SIG-M5 (cell line): ENCODE data around the gene KCTD7.
"Not testable (repeated sequence)": the region's sequence is repeated elsewhere in the genome, so short reads cannot be mapped to it uniquely, and the experiment has no call there.

ENCODE experiments used
- DNase-seq: peaks from one replicate; lab custom pipeline; 2025; lab: John Stamatoyannopoulos, UW

Gene KCTD7

DNA sequence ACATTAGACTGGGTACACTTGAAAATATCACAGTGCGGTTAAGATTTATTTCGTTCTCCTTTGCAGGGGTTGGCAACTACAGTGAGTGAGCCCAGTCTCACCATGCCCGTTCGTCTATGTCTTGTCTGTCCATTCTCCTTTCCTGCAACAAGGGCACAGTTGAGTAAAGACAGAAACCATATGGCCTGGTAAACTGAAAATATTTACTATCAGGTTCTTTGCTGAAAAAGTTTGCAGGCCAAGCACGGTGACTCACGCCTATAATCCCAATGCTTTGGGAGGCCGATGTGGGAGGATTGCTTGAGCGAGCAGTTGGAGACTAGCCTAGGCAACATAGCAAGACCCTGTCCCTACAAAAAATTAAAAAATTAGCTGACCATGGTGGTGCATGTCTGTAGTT is 11.4 kb upstream of the KCTD7 start:
- DNase-seq: no peak

- not testable (repeated sequence) for DNase-seq
Measured at GRCh38 chr7:66619341-66619948, 9.2 kb upstream of the KCTD7 start.

DNA sequence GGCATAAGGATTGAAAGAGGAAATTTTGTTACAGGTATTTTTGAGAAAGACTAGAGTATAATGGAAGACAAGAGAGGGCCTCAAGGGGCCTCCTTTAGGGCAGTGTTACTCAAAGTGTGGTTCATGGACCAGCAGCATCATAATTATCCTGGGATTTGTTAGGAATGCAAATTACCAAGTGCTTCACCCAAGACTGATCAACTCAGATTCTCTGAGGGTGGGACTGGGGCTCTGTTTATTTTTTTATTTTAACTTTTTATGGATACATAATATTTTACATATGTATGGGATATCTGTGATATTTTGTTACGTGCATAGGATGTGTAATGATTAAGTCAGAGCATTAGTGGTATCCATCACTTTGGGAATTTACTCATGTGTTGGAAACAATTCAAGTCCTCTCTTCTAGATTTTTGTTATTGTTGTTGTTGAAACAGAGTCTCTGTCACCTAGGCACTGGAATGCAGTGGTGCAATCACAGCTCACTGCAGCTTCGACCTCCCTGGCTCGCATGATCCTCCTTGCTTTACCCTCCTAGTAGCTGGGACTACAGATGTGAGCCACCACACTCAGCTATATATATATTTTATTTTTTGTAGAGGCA is 2.2 kb upstream of the KCTD7 start:
- no peak for DNase-seq

DNA sequence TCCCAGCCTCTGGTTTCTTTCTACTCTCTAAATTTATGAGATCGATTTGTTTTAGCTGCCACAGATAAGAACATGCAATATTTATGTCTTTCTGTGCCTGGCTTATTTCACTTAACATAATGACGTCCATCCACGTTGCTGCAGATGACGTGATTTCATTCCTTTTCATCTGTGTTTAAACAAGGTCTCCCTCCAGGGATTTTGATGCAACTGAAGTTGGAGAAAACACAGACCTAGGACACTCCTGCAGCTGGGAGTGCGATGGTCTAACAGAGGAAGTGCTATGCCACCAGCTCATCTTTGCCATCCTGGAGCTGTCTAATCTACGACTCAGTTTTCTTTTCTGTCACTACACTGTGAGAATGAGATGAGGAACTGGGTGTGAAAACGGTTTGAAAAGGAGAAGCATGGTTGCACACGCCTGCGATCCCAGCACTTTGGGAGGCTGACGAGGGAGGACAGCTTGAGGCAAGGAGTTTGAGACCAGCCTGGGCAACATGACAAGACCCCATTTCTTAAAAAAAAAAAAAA is 1.5 kb upstream of the KCTD7 start:
- DNase-seq: peak; percentile 8

DNA sequence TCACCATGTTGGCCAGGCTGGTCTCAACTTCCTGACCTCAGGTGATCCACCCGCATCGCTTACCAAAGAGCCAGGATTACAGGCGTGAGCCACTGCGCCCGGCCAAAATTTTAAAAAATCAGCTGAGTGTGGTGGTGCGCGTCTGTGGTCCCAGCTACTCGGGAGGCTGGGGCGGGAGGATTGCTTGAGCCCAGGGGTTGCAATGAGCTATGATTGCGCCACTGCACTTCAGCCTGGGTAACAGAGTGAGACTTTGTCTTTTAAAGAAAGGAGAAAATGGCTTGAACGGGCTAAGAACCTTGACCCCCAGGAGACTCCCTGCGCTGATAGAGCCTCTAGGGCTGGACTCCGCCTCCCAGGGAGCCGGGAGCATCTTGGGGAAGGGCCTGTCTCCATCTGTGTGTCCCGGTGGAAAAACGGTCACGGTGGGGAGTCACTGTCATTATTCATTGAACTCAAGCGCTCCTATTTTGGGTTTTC is 760 bp upstream of the KCTD7 start:
- DNase-seq: no peak

GRCh38 chr7:66629222-66630062 is 761 bp downstream of the KCTD7 start:
- DNase-seq: no peak

DNA sequence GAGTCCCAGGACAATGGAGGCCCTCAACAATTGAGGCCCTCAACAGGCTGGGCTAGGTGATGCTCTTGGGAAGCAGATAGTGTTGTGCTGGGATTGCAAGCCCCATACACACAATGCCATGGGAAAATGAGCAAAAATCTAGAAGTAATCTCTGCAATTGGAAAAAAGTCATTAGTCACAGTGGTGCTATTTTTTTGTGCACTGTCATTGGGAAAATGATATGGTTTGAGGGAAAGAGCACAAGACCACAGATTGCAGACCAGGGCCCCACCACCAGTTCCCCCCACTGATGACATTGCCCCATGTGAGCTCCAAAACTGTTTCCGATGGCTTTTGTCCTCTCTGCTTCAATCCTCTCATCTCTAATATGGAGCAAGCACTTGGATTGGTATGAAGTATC is 1.9 kb downstream of the KCTD7 start:
- DNase-seq: peak; percentile 13

DNA sequence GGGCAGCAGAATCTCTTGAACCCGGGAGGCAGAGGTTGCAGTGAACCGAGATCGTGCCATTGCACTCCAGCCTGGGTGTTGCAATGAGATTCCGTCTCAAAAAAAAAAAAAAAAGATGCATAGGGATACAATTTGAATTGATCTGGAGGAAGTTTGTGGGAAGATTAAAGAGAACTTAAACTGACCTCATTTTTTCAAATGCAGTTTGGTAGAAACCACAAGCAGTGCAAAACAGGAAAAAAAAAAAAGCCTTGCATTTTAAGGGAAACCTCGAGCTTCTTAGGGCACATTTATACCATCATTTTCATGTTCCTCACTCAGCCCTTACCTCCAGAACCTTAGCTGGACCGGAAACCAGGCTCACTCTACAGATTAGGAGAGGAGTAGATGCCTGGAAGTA is 2.8 kb downstream of the KCTD7 start:
- DNase-seq: no peak

DNA sequence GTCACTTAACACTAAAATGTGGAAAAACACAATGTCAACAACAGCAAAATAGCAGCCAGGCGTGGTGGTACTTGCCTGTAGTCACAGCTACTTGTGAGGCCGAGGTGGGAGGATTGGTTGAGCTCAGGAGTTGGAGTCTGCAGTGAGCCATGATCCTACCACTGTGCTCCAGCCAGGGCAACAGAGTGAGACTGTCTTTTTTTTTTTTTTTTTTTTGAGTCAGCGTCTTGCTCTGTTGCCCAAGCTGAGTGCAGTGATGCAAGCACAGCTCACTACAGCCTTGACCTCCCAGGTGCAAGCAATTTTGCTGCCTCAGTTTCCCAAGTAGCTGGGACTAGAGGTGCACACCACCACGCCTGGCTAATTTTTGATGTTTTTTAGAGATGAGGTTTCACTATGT is 6.1 kb downstream of the KCTD7 start:
- DNase-seq: no peak

- not testable (repeated sequence) for DNase-seq
Measured at GRCh38 chr7:66635322-66635981, 6.8 kb downstream of the KCTD7 start.

GRCh38 chr7:66635982-66636546 is 7.4 kb downstream of the KCTD7 start:
- DNase-seq: peak; percentile 68

DNA sequence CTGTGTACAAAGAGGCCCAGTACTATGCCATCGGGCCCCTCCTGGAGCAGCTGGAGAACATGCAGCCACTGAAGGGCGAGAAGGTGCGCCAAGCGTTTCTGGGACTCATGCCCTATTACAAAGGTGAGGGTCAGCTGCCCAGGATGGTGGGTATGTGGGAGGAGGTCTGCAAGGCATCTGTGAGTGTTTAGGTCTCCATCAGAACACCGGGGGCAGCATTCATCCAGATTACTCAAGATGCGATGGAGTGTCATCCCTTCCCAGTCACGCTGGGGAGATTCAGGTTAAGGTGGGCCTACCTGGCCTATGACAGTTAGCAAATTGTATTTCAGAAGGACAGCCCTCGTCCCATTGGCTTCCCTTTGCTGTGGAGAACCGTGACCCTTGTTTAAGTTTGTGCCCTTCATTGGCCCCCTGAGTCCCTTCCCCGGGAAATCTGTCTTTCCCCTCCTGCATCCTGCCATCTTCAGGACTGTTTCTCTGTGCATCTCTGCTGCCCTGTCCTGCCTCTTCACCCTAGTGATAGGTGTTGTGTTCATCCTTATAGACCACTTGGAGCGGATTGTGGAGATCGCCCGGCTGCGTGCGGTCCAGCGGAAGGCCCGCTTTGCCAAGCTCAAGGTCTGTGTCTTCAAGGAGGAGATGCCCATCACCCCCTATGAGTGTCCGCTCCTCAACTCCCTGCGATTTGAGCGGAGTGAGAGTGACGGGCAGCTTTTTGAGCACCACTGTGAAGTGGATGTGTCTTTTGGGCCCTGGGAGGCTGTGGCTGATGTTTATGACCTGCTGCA is 9.8 kb downstream of the KCTD7 start:
- no peak for DNase-seq

DNA sequence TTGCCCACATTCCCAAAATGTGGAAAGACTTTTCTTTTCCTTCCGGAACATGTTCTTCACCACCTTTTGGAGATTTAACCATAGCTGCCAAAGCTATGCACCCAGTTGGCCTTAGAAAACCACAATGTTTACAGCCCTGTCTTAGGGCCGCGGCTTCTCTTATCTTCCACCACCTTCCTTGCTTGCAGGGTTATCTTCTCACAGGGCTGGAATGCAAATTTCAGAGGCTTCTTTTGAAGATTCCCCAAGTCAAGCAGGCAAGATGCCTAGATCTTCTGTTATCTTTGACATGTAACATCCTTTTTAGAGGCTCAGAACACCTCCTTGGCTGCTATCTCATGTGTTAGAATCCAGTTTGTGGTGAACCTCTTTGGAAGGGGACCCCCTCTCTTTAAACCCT is 11.1 kb downstream of the KCTD7 start:
- DNase-seq: no peak

DNA sequence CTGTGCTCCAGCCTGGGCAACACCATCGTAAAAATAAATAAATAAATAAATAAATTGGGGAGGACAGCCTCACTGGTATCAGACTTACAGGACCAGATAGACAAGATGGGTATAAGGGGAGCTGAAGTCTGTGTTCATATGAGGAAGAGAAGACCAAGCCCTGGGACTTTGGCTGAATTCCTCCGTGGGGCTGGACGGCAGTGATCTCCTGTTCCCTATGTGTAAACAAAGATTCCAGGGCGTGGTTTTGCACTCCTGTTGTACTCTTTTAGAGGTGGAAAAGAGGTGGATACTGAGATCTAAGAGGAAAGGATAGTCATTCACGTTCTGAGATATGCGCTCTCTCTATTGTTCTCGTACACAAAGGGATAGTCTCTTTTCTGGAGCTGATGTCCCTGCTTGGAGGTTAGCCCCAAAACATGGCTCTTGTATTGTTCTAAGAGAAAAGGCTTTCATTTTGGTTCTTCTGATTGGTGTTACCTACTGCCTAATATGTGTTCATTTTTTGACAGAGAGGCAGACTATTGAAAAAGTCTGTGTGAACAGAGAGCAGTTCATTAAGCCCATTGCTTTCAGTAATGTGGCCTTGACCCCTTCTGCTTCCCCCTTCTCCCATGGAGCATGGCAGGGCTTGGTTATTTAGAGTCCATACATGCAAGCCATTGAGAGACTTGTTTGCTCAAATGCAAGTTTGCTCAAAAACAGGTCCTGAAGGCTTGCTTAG is 12.3 kb downstream of the KCTD7 start:
- DNase-seq: no peak

DNA sequence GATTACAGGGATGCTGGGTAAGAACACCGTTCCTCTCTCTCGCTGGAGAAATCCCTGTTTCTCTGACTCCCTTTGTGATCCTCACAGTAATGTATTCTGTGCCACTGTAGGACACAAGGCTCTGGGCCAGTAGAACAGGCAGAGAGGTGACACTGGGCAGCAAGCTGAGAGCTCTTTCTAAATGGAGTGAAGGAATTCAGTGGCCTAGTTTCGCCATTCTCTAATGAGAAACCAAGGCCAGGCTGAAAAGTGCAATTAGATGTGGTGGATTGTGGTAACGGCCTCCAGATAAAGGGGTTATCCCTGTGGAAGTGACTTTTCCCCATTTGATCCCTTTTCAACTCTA is 12.8 kb downstream of the KCTD7 start:
- DNase-seq: no peak

GRCh38 chr7:66642186-66642585 is 13.5 kb downstream of the KCTD7 start:
- DNase-seq: no peak

GRCh38 chr7:66642932-66643331 is 14.3 kb downstream of the KCTD7 start:
- DNase-seq: no peak

DNA sequence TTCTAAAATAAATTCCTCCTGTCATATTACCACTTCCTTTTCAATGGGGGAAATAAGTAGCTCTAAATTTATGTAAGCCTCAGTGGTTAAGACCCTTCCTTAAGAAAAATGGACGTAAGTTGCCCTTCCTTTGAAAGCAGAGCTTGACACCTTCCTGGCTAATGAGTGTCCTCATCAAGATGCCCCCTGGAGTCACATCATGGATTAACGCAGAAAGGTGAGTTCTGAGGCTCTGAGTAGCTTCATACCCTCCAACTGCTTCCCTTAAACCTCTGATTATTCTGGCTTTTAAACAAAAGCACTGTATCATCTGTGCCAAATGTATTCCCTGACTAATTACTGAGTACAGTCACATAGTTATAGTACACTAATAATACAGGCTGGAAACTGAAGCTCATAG is 14.7 kb downstream of the KCTD7 start:
- no peak for DNase-seq

- not testable (repeated sequence) for DNase-seq
Measured at GRCh38 chr7:66651026-66651425, 22.3 kb downstream of the KCTD7 start.

GRCh38 chr7:66653719-66654274 is 25.1 kb downstream of the KCTD7 start:
- not testable (repeated sequence) for DNase-seq
